ENCODE results near the gene KRTAP10-12.
"Not testable (repeated sequence)": the region's sequence is repeated elsewhere in the genome, so short reads cannot be mapped to it uniquely, and the experiment has no call there.

KRTAP10-12 gene, protein sequence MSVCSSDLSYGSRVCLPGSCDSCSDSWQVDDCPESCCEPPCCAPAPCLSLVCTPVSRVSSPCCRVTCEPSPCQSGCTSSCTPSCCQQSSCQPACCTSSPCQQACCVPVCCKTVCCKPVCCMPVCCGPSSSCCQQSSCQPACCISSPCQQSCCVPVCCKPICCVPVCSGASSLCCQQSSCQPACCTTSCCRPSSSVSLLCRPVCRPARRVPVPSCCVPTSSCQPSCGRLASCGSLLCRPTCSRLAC

DNA sequence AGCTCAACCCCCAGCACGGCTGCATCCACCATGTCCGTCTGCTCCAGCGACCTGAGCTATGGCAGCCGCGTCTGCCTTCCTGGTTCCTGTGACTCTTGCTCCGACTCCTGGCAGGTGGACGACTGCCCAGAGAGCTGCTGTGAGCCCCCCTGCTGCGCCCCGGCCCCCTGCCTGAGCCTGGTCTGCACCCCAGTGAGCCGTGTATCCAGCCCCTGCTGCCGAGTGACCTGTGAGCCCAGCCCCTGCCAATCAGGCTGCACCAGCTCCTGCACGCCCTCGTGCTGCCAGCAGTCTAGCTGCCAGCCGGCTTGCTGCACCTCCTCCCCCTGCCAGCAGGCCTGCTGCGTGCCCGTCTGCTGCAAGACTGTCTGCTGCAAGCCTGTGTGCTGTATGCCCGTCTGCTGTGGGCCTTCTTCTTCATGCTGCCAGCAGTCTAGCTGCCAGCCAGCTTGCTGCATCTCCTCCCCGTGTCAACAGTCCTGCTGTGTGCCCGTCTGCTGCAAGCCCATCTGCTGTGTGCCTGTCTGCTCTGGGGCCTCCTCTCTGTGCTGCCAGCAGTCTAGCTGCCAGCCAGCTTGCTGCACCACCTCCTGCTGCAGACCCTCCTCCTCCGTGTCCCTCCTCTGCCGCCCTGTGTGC lies at the start of gene KRTAP10-12:
KRTAP10-12 (plus strand) TSS at position 1 of the 639 bp plus-strand sequence; CDS start at position 31, 30 bp downstream.
- not testable (repeated sequence) for DNase-seq

DNA sequence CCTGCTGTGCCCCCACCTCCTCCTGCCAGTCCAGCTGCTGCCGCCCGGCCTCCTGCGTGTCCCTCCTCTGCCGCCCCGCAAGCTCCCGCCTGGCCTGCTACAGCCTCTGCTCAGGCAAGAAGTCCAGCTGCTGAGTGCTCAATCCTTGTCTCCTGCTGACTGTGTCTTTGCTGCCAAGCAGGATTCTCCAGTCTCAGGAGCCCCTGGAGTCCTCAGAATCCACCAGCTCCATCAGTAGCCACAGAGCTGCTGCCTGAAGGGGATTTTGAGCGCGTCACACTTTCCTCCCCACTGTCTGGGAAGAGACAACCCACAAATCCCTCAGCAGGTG lies 49.8 kb upstream of the KRTAP10-12 start:
- no peak for DNase-seq

DNA sequence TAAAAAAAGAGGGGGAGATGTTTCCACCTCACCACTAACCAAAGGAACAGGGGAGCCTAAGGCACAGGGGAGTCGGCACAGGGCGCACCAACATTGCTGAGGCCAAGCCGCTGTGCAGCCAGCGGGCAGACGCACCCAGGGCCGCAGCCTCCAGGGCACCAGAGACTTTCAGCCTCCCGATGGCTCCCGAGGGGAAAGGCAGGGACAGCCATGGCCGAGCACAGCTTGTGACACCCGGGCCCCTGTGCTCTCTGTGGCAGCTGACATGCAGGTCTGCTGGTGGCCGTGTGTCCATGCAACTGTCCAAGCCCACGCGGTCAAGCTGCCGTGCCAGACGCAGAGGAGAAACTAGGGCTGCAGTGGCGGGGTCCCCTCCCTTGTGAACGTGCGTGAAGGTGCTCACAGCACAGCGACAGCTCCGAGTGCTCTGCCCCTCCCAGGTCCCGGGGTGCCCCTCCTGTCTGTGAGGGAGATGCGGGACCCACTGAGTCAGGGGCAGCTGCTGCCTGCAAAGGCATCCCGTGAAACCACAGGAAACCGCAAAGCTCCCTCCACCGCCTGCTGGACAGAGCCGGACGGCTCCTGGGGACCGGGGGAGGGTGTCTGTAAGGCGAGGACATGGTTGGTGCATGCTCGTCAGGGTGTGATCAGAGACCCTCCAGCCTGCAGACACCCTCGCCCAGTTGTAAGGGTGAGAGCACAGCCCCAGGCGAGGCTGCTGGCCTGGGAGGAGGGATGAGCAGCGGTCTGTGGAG lies 48.2 kb upstream of the KRTAP10-12 start:
- no peak for DNase-seq

DNA sequence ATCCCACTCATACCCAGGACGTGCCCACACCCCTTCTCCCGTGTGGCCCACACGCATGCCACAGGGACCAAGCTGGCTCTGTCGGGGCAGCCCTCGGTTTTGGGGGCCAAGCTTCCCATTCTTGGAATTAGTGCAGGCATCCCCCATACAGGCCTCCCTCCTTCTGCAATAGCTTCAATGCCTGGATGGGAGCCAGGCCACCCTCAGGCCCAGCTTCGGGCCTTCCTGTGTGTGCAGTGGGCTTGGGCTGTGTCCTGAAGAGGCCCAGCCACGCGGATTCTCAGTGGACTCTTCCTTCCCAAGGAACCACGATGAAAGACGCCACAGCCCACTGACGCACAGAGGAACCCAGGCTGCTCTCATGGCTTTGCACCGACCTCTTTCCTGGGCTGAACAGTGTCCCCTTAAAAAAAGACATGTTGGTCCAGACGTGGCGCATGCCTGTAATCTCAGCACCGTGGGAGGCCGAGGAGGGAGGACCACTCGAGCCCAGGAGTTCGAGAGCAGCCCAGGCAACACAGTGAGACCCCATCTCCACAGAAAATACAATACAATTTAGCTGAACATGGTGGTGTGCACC lies 47.4 kb upstream of the KRTAP10-12 start:
- no peak for DNase-seq

DNA sequence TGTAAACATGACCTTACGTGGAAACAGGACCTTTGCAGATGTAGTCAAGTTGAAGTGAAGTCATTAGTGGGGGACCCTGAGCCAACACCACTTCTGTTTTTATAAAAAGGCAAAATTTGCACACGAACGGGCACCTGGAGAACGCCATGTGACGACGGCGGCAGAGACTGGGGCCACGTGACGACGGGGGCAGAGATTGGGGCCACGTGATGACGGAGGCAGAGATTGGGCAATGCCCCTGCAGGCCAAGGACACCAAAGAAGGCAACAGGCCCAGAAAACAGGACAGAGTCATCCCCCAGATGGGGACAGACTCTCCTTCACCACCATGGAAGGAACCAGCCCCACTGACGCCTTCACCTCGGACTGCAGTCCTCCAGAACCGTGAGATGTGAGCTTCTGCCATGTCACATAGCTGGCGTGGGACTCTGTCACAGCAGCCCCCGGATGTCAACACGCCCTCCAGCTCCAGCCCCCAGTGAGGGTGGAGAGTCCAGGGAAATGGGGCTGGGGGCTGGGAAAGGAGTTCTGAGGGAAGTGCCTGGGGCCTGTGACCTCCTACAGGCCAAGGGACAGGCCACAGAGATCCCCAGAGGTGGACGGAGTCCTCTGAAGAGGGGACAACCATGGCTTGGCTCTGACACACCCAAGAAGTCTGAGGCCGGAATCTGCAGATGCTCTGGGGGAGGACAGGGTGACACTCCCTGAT lies 46.6 kb upstream of the KRTAP10-12 start:
- DNase-seq: no peak

DNA sequence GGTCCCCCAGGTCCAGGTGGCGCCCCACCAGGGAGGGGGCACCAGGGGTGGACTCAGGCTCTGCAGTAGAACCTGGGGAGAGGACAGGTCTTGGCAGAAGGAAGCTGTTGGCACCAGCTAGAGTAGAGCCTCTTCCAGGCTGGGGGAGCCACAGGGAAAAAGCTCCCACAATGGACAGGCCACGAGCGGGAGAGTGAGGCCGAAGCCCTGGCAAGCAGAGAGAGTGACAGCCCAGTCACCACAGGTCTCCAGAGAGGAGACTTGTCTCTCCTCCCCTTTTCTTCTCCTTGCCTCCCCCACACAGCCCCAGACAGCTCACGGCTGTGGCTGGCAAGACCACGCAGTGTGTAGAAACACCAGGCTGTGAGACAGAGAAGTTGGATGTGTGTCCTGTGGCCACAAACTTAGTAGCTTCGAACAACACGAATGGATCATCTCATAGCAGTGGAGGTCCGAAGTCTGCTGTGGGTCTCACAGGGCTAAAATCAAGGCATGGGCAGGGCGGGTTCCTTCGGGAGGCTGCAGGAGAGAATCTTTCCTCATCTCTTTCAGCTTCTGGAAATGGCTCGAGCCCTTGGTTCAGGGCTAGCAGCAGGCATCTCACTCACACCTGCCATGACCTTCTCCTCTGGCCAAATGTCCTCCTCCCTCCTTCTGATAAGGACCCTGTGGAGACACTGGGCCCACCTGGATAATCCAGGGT lies 45.8 kb upstream of the KRTAP10-12 start:
- no peak for DNase-seq

DNA sequence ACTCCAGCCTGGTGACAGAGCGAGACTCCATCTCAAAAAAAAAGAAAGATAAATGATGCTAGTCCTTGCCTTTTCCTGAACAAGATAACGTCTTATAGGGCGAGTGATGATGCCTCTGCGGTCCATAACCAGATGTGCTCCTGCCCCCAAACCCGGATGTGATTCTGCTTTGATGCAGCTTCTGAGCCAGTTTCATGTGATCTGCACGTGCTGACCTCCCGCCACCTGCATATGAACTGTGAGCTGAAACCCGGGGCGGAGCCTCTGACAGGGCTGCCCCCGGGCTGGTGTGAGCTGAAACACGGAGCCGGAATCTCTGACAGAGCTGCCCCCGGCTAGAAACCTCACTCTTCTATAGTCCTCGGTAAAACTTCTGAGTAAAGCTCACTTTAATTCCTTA lies 43.8 kb upstream of the KRTAP10-12 start:
- no peak for DNase-seq

DNA sequence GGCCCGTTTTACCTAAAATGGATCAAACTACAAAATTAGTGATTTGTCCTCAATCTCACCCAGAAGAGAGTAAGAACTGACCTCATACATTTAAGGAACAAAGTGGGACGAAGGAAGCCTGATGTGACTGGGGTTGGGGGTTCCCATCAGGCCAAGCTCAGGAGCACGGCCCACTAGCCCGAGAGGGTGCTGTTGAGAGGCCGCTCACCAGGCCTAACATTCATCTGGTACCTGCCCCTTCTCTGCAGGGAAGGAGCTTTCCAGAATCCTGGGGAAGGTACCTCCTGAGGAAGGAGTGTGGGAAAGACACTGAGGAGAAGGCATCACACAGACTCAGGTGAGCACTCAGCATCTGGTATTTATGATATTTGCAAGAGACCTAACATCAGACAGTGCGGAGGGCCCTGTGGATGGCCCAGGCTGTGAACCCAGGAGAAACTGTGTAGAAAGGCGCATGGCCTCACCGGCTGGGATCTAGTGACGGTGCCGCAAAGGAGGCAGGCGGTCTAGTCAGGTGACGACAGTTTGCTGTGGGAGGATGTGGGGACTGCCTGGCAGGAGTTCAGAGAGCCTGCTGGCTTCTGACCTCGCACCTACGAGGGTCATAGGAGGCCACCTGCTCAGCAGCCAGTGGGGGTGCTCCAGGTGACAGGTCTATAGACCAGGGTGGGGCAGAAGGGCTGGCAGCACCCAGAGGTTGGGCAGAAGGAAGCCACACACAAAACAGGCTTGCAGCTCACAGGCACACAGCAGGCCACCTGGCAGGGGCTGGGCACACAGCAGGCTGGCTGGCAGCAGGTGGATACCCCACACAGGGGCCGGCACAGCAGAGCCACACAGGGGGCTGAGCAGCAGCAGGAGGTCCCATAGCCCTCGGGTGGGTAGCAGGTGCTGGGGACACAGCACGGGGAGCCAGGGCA lies 43.1 kb upstream of the KRTAP10-12 start:
- DNase-seq: no peak

DNA sequence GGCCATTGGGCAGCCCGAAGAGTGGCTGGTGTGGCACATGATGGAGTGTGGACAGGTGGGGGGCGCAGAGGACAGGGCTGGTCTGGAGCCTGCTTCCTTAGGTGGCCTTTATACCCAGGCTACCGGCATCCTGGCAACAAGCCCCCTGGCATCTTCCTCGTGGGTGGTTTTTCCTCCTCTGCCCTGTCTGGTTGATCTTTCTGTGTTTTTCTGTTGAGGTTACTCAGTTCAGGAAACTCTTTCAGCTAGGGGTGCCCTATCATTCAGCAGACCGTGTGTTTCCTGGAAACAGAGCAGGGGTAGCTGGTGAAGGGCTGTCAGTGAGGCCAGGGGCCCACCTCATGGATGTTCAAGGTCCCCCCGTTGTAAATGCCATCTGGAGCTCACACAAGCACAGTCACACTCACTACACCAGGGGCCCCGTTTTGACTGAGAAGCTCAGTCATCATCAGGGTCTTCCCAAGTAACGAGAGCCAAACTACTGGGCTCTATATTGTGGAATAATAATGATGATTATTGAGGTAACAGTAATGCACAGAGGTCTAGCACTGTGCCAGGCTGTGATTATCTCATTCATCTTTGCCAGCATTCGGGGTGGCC lies 42.3 kb upstream of the KRTAP10-12 start, which contains the start of gene KRTAP12-4:
KRTAP12-4 (minus strand) TSS at position 84 of the 600 bp plus-strand sequence; CDS start at position 39, 45 bp downstream.
- DNase-seq: no peak

DNA sequence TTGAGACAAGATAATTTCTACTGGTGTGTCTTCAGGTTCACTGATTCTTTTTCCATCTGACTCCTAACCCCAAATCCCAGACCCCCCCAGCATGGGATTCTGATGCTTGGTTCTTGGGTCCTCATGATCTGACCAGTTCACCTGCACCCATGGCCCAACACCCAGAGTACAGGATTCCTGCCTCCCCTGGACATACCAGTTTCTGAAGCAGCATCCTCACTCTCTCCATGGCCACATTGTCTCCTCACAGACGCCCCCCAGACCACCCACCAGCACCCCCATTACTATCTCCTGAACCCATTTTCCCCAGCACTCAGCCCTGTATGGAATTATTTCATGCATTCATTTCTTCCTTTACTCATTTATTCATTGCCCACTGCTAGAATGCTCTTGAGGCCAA lies 40.1 kb upstream of the KRTAP10-12 start:
- DNase-seq: no peak

DNA sequence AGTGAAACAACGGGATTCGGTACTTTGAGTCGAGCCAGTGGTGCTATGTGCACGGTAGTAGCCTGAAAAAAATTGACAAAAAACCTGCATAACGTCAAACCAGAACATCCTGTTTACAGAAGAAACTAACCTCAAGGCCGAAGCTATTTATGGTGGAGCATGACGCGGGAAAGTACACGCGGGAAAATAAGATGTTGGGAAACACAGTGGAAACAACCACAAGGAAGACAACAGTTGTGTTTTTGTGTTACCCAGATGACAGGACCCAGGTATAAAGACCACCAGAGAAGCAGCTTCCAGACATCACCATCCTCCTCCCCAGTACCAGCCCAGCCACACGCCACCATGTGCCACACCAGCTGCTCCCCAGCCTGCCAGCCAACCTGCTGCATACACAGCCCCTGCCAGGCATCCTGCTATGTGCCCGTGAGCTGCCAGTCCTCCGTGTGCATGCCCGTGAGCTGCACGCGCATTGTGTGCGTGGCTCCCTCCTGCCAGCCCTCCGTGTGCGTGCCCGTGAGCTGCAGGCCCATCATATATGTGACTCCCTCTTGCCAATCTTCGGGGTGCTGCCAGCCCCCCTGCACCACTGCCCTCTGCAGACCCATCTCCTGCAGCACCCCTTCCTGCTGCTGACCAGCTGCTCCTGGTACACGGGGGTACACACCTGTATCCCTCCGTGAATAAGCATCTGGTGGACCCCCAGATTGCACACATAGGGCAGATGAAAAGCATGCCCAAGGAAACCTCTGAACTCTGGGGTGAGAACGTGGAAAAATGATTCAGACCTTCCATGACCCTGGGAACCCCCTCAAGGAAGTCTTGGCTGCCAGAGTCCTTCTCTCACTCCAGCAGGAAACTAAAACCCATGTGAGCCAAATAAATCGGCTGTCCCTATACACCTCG lies 39.1 kb upstream of the KRTAP10-12 start, which contains the start of gene KRTAP12-3:
KRTAP12-3 (plus strand) TSS at position 298 of the 906 bp plus-strand sequence; CDS start at position 346, 48 bp downstream.
- DNase-seq: no peak

DNA sequence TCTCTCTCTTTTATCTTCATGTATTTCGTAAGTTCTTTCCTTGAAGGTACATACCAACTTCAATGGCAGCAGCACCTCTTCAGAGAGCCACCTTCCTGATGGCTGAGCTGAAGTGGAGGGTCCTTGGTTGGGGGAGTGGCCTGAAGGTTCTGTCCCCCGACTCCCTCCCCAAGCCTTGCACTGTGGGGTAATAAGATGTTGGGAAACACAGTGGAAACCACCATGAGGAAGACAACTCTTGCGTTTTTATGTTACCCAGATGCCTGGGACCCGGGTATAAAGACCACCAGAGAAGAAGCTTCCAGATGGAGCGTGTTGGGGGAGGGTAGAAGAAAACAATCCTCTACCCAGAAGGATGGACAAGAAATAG lies 38.4 kb upstream of the KRTAP10-12 start:
- no peak for DNase-seq

DNA sequence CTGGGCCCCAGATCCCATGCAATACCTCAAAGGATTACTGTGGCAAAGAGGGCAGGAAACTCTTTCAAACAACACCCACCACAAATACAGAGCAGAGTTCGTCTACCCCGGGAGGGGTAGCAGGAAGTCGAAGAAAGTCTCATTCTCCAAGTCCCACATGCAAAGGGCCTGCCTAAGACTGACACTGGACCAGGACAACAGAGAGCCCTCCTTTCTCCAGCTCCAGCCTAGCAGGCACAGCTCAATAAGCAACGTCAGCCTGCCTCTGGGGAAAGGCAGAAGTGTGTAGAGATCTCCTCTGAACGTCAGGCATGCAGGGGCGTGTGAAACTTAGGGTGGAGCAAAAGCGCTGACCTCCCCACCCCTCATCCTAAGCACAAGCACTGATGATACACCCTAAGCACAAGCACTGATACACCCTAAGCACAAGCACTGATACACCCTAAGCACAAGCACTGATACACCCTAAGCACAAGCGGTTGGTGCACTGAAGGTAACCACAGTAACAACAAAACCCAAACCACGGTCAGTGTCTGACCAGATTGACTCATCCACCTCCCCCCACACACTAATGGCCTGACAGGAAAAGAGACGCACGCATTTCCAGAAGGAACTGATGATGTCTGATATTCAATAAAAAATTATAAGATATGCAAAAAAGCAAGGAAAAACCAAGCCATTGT lies 37.9 kb upstream of the KRTAP10-12 start:
- DNase-seq: no peak

DNA sequence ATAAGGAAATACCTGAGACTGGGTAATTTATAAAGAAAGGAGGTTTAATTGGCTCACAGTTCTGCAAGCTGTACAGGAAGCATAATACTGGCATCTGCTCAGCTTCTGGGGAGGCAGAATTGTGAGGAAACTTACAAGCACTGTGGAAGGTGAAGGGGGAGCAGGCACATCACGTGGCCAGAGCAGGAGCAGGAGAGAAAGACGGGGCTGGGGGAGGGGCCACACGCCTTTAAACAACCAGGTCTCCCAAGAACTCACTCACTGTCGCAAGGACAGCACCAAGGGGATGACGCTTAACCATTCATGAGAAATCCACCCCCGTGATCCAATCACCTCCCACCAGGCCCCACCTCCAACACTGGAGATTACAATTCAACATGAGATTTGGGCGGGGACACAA lies 35.4 kb upstream of the KRTAP10-12 start:
- not testable (repeated sequence) for DNase-seq

DNA sequence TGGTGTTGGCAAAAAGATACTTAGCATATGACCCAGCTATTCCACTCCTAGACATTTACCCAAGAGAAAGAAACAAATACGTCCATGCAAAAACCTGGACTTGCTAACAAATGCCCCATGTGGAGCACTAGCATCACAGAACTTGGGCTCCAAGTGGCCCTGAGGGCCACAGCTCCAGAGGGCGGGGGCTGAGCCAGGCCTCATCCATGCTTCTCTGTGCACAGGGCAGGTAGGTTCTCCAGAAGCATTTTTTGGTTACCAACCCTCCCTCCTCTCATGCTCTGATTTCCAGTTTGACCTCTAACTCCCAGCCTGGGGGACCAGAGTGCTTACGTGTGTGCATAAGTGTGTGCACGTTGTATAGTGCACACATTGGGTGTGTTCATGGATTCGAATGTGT lies 32.3 kb upstream of the KRTAP10-12 start:
- DNase-seq: no peak

DNA sequence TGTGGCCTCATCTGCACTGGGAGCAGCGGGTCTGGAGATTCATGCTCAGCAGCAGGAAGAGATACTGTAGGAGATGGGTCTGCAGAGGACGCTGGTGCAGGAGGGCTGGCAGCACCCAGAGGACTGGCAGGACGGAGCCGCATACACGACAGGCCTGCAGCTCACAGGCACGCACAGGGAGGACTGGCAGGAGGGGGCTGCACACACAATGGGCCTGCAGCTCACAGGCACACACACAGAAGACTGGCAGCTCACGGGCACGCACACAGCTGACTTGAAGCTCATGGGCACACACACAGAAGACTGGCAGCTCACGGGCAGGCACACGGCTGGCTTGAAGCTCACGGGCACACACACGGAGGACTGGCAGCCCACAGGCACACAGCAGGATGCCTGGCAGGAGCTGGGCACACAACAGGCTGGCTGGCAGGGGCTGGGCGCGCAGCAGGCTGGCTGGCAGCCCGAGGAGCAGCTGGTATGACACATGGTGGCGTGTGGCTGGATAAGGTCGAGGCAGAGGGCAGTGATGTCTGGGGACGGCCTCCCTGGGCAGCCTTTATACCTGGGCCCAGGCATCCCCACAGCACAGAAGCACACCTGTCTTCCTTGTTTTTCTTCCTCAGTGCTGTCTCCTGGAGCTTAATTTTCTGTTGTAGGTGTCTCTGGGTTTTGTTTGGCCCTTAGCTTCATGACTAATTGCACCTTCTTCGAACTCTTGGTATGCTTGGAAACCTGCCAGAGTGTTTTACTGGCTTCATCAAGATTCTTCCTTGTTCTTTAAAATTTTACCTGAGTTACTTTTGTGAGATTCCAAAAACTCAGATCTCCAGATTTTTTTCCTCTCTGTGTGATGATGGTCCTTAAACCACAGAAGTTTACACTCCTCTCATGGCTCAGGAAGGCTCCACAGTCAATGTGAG lies 30.3 kb upstream of the KRTAP10-12 start, which contains the start of gene KRTAP12-2:
KRTAP12-2 (minus strand) TSS at position 527 of the 920 bp plus-strand sequence; CDS start at position 486, 41 bp downstream.
- no peak for DNase-seq

DNA sequence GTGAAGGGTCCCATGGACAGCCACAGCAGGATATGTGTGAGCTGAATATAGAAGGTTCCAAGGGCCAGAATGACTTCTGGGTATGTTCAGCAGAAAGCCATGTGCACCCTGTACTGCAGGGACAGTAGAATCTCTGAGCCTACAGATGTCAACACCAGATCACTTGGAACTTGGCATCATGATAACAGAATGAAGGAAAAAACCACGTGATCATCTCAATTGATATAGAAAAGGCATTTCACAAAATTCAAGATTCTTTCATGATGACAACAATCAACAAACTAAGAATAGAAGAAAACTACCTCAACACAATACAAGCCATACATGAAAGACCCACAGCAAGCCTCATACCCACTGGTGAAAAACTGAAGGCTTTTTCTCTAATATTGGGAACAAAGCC lies 29.4 kb upstream of the KRTAP10-12 start:
- no peak for DNase-seq
